OCI-LY7 (cell line): ENCODE measurements around the gene GRIN2C. TPM values are rescaled to one million over a fixed set of nuclear protein-coding genes. Genes with fewer than 3 reads are reported as not detected.

Source experiments
- BruUV-seq: library from RNA; stranded (reverse); fragments of 400-500 nt; replicated peaks from 2 replicates; lab custom pipeline; 2021; lab: Mats Ljungman, UMichigan
- CTCF ChIA-PET: fragments of 300-600 bp; sonication (Branson Sonifier 250); formaldehyde crosslinking; loops from one replicate; lab custom pipeline; 2022; ENCODE audit warnings: antibody characterized with exemption; ENCODE audit not compliant: unreplicated experiment; lab: Charles Lee
- POLR2A ChIA-PET: fragments of 300-600 bp; sonication (Branson Sonifier 250); formaldehyde crosslinking; loops from one replicate; lab custom pipeline; 2022; ENCODE audit warnings: antibody characterized with exemption; lab: Charles Lee
- DNase-seq: peaks from one replicate; pipeline ENCODE4 v3.0.0-alpha.2; 2015; ENCODE audit warnings: low spot score
- H2AFZ ChIP-seq: fragments of 200-600 bp; sonication (generic), shearing (Covaris generic); 2 replicates; pipeline ENCODE4 v1.6.1; 2014; ENCODE audit warnings: mild to moderate bottlenecking, antibody characterized with exemption, low read length, moderate library complexity
- H3K27ac ChIP-seq: fragments of 200-600 bp; sonication (generic); 2 replicates; pipeline ENCODE4 v1.5.1; 2014; ENCODE audit warnings: mixed run types, low read depth, mild to moderate bottlenecking, moderate library complexity, low read length, inconsistent platforms; ENCODE audit not compliant: poor library complexity, severe bottlenecking
- H3K36me3 ChIP-seq: fragments of 200-600 bp; sonication (generic); 2 replicates; pipeline ENCODE4 v1.6.1; 2014; ENCODE audit warnings: mild to moderate bottlenecking, antibody characterized with exemption, low read length, moderate library complexity, mixed read lengths; ENCODE audit not compliant: insufficient read depth
- H3K4me1 ChIP-seq: fragments of 200-600 bp; sonication (generic); 2 replicates; pipeline ENCODE4 v1.5.1; 2014; ENCODE audit warnings: mild to moderate bottlenecking, low read length; ENCODE audit not compliant: insufficient read depth, poor library complexity, severe bottlenecking
- H3K4me2 ChIP-seq: fragments of 200-600 bp; sonication (generic); 2 replicates; pipeline ENCODE4 v1.6.1; 2014; ENCODE audit warnings: mild to moderate bottlenecking, low read length
- H3K4me3 ChIP-seq: fragments of 200-600 bp; sonication (generic); 2 replicates; pipeline ENCODE4 v1.5.1; 2014; ENCODE audit warnings: mild to moderate bottlenecking, low read depth, low read length; ENCODE audit not compliant: poor library complexity, severe bottlenecking
- H3K79me2 ChIP-seq: fragments of 200-600 bp; sonication (generic); 2 replicates; pipeline ENCODE4 v1.6.1; 2016; ENCODE audit warnings: low read depth, mild to moderate bottlenecking, low read length, moderate library complexity, mixed read lengths; ENCODE audit not compliant: insufficient read depth
- H3K9me2 ChIP-seq: fragments of 200-600 bp; sonication (generic); 2 replicates; pipeline ENCODE4 v1.6.1; 2016; ENCODE audit warnings: mild to moderate bottlenecking, low read length, mixed read lengths; ENCODE audit not compliant: insufficient read depth
- H3K9me3 ChIP-seq: fragments of 200-600 bp; sonication (generic); 2 replicates; pipeline ENCODE4 v1.6.1; 2014; ENCODE audit warnings: mild to moderate bottlenecking, mixed run types, low read length, mixed read lengths
- H4K20me1 ChIP-seq: fragments of 200-600 bp; sonication (generic); 2 replicates; pipeline ENCODE4 v1.6.1; 2014; ENCODE audit warnings: mild to moderate bottlenecking, antibody characterized with exemption, low read length, moderate library complexity, mixed read lengths; ENCODE audit not compliant: insufficient read depth
- CTCF ChIP-seq: fragments of 200-600 bp; sonication (generic); conservative IDR thresholded peaks from 2 replicates; pipeline ENCODE4 v1.5.1; 2014; ENCODE audit warnings: mild to moderate bottlenecking, antibody characterized with exemption, low read length, moderate library complexity, mixed read lengths
- EZH2phosphoT487 ChIP-seq: fragments of 200-600 bp; sonication (generic); IDR thresholded peaks from 2 replicates; pipeline ENCODE4 v1.6.1; 2018; ENCODE audit warnings: low read depth, borderline replicate concordance, mild to moderate bottlenecking, mixed run types, antibody characterized with exemption, low read length, moderate library complexity, mixed read lengths
- intact Hi-C: fragments of 100-400 bp; cut with micrococcal nuclease; formaldehyde crosslinking; loops from one replicate; pipeline ENCODE4 v1.10.0; 2022; ENCODE audit not compliant: unreplicated experiment
- total RNA-seq, 2 experiments: library from RNA; depleted of rRNA in 1 of 2; stranded (reverse); fragments of >200 nt in 1 of 2; shearing (Covaris generic) in 1 of 2; gene quantifications; 2 replicates each; pipeline ENCODE4 v1.2.3, GENCODE V29; 2014 to 2022

The GRIN2C gene
- total RNA-seq, 2 experiments from 2014 or later, result 0.22 to 0.61 TPM

- no peak overlapping the region for H2AFZ ChIP-seq
- H3K4me2 ChIP-seq, result peak overlapping the region; percentile 75
- no peaks in the 10 kb centered on the region for H3K79me2 ChIP-seq
- no peaks in the 10 kb centered on the region for H4K20me1 ChIP-seq
- ChIA-PET CTCF (interaction anchor here (0.8 to 1.6 kb wide), 4 partner anchors 9 to 130 kb away, joined by 3 to 8 read pairs (median 5); no protein-coding TSS in a partner anchor), POLR2A (interaction anchor here (0.8 to 1.3 kb wide), 4 partner anchors 9 to 89 kb away, joined by 3 to 6 read pairs (median 4); partner anchors contain the start of gene FDXR)
- H3K36me3 ChIP-seq, result no peaks in the 10 kb centered on the region
- no peak for TF ChIP-seq EZH2phosphoT487
- TF ChIP-seq CTCF, result no peak
- H3K4me3 ChIP-seq, result no peak overlapping the region
- peaks cover 40% of the 10 kb centered on the region for H3K4me1 ChIP-seq
- no peaks in the 10 kb centered on the region for H3K9me2 ChIP-seq
- H3K9me3 ChIP-seq, result no peaks in the 10 kb centered on the region
- DNase-seq, result no peak
- BruUV-seq, result no TSS peak
- intact Hi-C loops, result loop anchor here (1.0 kb wide), 2 partner anchors 31 to 42 kb away; no protein-coding TSS in a partner anchor
- H3K27ac ChIP-seq, result peak overlapping the region; percentile 60
Measured at GRCh38 chr17:74831444-74832146, 28.1 kb downstream of the GRIN2C start.

- ChIA-PET CTCF (no interaction called here), POLR2A (interaction anchor here (1.3 kb wide), 1 partner anchor 42 kb away, joined by 4 read pairs; the partner anchor contains the start of gene FDXR)
- no peak for DNase-seq
- Histone ChIP-seq H3K36me3 (no peaks in the 10 kb centered on the region), H3K9me2 (no peaks in the 10 kb centered on the region), H3K4me2 (no peak overlapping the region), H3K9me3 (no peaks in the 10 kb centered on the region), H3K27ac (no peak overlapping the region), H3K4me1 (peaks cover 40% of the 10 kb centered on the region), H2AFZ (no peak overlapping the region), H4K20me1 (no peaks in the 10 kb centered on the region), H3K79me2 (no peaks in the 10 kb centered on the region), H3K4me3 (no peak overlapping the region)
- TF ChIP-seq EZH2phosphoT487, result no peak
- TF ChIP-seq CTCF, result no peak
- intact Hi-C loops, result no loop called here
- no TSS peak for BruUV-seq
Measured at GRCh38 chr17:74830861-74831260, 28.8 kb downstream of the GRIN2C start.

GRCh38 chr17:74827800-74828199, 31.9 kb downstream of the GRIN2C start:
- DNase-seq, result no peak
- ChIA-PET POLR2A (interaction anchor here (0.6 to 1.1 kb wide), 2 partner anchors 37 to 45 kb away, joined by 3 to 4 read pairs; no protein-coding TSS in a partner anchor), CTCF (interaction anchor here (0.6 kb wide), 1 partner anchor 165 kb away, joined by 3 read pairs; no protein-coding TSS in a partner anchor)
- Histone ChIP-seq H3K79me2 (no peaks in the 10 kb centered on the region), H3K4me3 (no peak overlapping the region), H3K4me2 (no peak overlapping the region), H3K9me2 (no peaks in the 10 kb centered on the region), H3K36me3 (no peaks in the 10 kb centered on the region), H4K20me1 (no peaks in the 10 kb centered on the region; the same call in 1 of the 2 replicates), H2AFZ (no peak overlapping the region), H3K9me3 (no peaks in the 10 kb centered on the region), H3K4me1 (peaks cover 13% of the 10 kb centered on the region), H3K27ac (no peak overlapping the region)
- no TSS peak for BruUV-seq
- intact Hi-C loops, result no loop called here
- no peak for TF ChIP-seq CTCF
- no peak for TF ChIP-seq EZH2phosphoT487
